Parathyroid adenoma (tissue), 2 donors: ENCODE results near the gene LCN6.

Experiments used
- H2AFZ ChIP-seq: fragments of 300-600 bp; sonication (generic); one replicate; pipeline ENCODE4 v1.7.0; 2017; ENCODE audit warnings: antibody characterized with exemption, mild to moderate bottlenecking
- H3K27ac ChIP-seq: fragments of 300-600 bp; sonication (generic); one replicate; pipeline ENCODE4 v1.7.0; 2017
- H3K27me3 ChIP-seq: fragments of 300-600 bp; sonication (generic); one replicate; pipeline ENCODE4 v1.7.0; 2017; ENCODE audit warnings: low read length; ENCODE audit not compliant: control insufficient read depth, insufficient read depth
- H3K36me3 ChIP-seq: fragments of 300-600 bp; sonication (generic); one replicate; pipeline ENCODE4 v1.7.0; 2017; ENCODE audit warnings: low read length; ENCODE audit not compliant: control insufficient read depth, insufficient read depth
- H3K4me1 ChIP-seq: fragments of 300-600 bp; sonication (generic); one replicate; pipeline ENCODE4 v1.7.0; 2017; ENCODE audit warnings: control low read depth
- H3K4me2 ChIP-seq: fragments of 300-600 bp; sonication (generic); one replicate; pipeline ENCODE4 v1.7.0; 2017; ENCODE audit warnings: low read length
- H3K4me3 ChIP-seq: fragments of 300-600 bp; sonication (generic); one replicate; pipeline ENCODE4 v1.7.0; 2017; ENCODE audit warnings: low read depth, low read length
- H3K79me2 ChIP-seq: fragments of 300-600 bp; sonication (generic); one replicate; pipeline ENCODE4 v1.7.0; 2017; ENCODE audit warnings: control low read depth
- H3K9ac ChIP-seq: fragments of 300-600 bp; sonication (generic); one replicate; pipeline ENCODE4 v1.7.0; 2017; ENCODE audit warnings: mild to moderate bottlenecking
- H3K9me3 ChIP-seq: fragments of 300-600 bp; sonication (generic); one replicate; pipeline ENCODE4 v1.7.0; 2017; ENCODE audit warnings: low read length; ENCODE audit not compliant: control insufficient read depth
- CTCF ChIP-seq: fragments of 300-600 bp; sonication (generic); IDR thresholded peaks from one replicate; pipeline ENCODE4 v1.7.0; 2017; ENCODE audit warnings: antibody characterized with exemption, mild to moderate bottlenecking
- donor health status: primary hyperparathyroidism.

The LCN6 gene

GRCh38 chr9:136764301-136764891, 16.1 kb upstream of the LCN6 start, which contains the start of gene LCN15:
Gene LCN15 (minus strand): TSS chr9:136764518. CDS start chr9:136764488, 30 bp downstream.
- no peak within 1 kb of the TSS for H3K4me3 ChIP-seq
- no peak within 1 kb of the TSS for H2AFZ ChIP-seq

GRCh38 chr9:136763649-136764035, 15.3 kb upstream of the LCN6 start:
- H2AFZ ChIP-seq: no peak overlapping the region
- no peak overlapping the region for H3K4me3 ChIP-seq
- H3K4me2 ChIP-seq: no peak overlapping the region
- no peaks in the 10 kb centered on the region for H3K27me3 ChIP-seq
- no peaks in the 10 kb centered on the region for H3K36me3 ChIP-seq
- no peak overlapping the region for H3K9ac ChIP-seq
- no peak for TF ChIP-seq CTCF
- H3K27ac ChIP-seq: no peak overlapping the region
- H3K9me3 ChIP-seq: no peaks in the 10 kb centered on the region
- H3K79me2 ChIP-seq: no peaks in the 10 kb centered on the region
- no peaks in the 10 kb centered on the region for H3K4me1 ChIP-seq

More at GRCh38 chr9:136764301-136764891, 16.1 kb upstream of the LCN6 start, which contains the start of gene LCN15:
- no peaks in the 10 kb centered on the region for H3K36me3 ChIP-seq
- H3K27ac ChIP-seq: no peak within 1 kb of the TSS
- H3K4me2 ChIP-seq: no peak within 1 kb of the TSS
- H3K4me1 ChIP-seq: no peaks in the 10 kb centered on the region
- H3K9me3 ChIP-seq: no peaks in the 10 kb centered on the region
- H3K9ac ChIP-seq: no peak within 1 kb of the TSS
- no peaks in the 10 kb centered on the region for H3K27me3 ChIP-seq
- H3K79me2 ChIP-seq: no peaks in the 10 kb centered on the region
- no peak for TF ChIP-seq CTCF

GRCh38 chr9:136762915-136763648, 14.8 kb upstream of the LCN6 start:
- no peaks in the 10 kb centered on the region for H3K79me2 ChIP-seq
- H3K36me3 ChIP-seq: no peaks in the 10 kb centered on the region
- H3K9ac ChIP-seq: no peak overlapping the region
- no peaks in the 10 kb centered on the region for H3K4me1 ChIP-seq
- no peak overlapping the region for H2AFZ ChIP-seq
- H3K27ac ChIP-seq: no peak overlapping the region
- no peaks in the 10 kb centered on the region for H3K9me3 ChIP-seq
- no peak overlapping the region for H3K4me3 ChIP-seq
- no peaks in the 10 kb centered on the region for H3K27me3 ChIP-seq
- no peak overlapping the region for H3K4me2 ChIP-seq
- TF ChIP-seq CTCF: no peak

- Histone ChIP-seq H3K27ac (no peak overlapping the region), H3K4me3 (no peak overlapping the region), H3K36me3 (no peaks in the 10 kb centered on the region), H3K4me2 (no peak overlapping the region), H3K27me3 (no peaks in the 10 kb centered on the region), H2AFZ (no peak overlapping the region), H3K9ac (no peak overlapping the region), H3K4me1 (no peaks in the 10 kb centered on the region), H3K9me3 (no peaks in the 10 kb centered on the region), H3K79me2 (no peaks in the 10 kb centered on the region)
- TF ChIP-seq CTCF: no peak
Observed at GRCh38 chr9:136762221-136762691, 13.9 kb upstream of the LCN6 start.
